Lower lobe of right lung (tissue), 2 donors: ENCODE data around the gene C1orf116. TPM values are rescaled to one million over a fixed set of nuclear protein-coding genes. Genes with fewer than 3 reads are reported as not detected.

Experiments
- ATAC-seq, 2 donors: fragments of 200-7000 bp; cut with Tn5 transposase; one replicate each; pipeline ENCODE4 v1.9.1; 2020 to 2022; ENCODE audit warnings: mild to moderate bottlenecking in 2 of 2, moderate library complexity in 2 of 2
- DNase-seq: peaks from one replicate; pipeline ENCODE4 v3.0.0-alpha.2; 2020
- H3K27ac ChIP-seq: fragments of 200-600 bp; one replicate; pipeline ENCODE4 v1.8.0; 2022
- H3K27me3 ChIP-seq: fragments of 200-600 bp; one replicate; pipeline ENCODE4 v1.8.0; 2022; ENCODE audit warnings: low read depth
- H3K36me3 ChIP-seq: fragments of 200-600 bp; one replicate; pipeline ENCODE4 v1.8.0; 2022; ENCODE audit warnings: mild to moderate bottlenecking
- H3K4me1 ChIP-seq: fragments of 200-600 bp; one replicate; pipeline ENCODE4 v1.8.0; 2022
- H3K4me3 ChIP-seq: fragments of 200-600 bp; one replicate; pipeline ENCODE4 v1.8.0; 2022; ENCODE audit warnings: mild to moderate bottlenecking
- H3K9me3 ChIP-seq: fragments of 200-600 bp; one replicate; pipeline ENCODE4 v1.8.0; 2022
- intact Hi-C: fragments of 100-400 bp; cut with DNase I; formaldehyde crosslinking; loops from one replicate; pipeline ENCODE4 v1.11.0; 2022
- total RNA-seq: library from RNA; stranded (reverse); fragmentation: NEBNext Ultra II Directional; extraction: Animal tissue kit (Norgen Biotek cat#: 25700); gene quantifications from one replicate; pipeline ENCODE4 v1.2.1, GENCODE V29; 2021
- TF ChIP-seq, protein P1 (sequence below): fragments of 200-600 bp; IDR thresholded peaks from one replicate; pipeline ENCODE4 v1.8.0; 2022; ENCODE audit warnings: antibody characterized with exemption, mild to moderate bottlenecking
- donor health status: DM: no; HTN: yes; CAD: no; lungs with severe emphysema.

Gene C1orf116
- total RNA-seq, 1 donor from 2014 or later = 123 TPM

DNA sequence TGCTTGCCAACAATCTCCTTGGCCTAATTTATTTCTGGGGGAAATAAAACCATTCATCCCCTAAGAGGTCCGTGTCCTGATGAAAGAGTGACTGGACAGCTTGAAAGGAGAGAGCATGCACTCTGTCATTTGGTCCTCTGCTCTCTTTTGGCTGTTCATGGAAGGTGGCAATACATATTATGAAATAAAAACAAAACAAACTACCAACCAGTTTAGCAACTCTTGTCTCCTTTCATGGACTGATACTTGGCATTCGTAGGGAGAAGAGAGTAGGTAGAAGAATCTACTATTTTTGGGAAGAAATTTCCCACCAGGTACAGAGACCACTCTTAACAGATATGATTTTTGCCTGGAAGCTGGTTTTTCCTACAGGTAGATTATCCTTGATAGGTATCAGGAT lies 746 bp upstream of the C1orf116 start:
- no peaks in the 10 kb centered on the region for H3K9me3 ChIP-seq
- no peak for DNase-seq
- peak overlapping the region; percentile 12 for H3K4me3 ChIP-seq
- no peaks in the 10 kb centered on the region for H3K27me3 ChIP-seq
- TF ChIP-seq, protein P1, sequence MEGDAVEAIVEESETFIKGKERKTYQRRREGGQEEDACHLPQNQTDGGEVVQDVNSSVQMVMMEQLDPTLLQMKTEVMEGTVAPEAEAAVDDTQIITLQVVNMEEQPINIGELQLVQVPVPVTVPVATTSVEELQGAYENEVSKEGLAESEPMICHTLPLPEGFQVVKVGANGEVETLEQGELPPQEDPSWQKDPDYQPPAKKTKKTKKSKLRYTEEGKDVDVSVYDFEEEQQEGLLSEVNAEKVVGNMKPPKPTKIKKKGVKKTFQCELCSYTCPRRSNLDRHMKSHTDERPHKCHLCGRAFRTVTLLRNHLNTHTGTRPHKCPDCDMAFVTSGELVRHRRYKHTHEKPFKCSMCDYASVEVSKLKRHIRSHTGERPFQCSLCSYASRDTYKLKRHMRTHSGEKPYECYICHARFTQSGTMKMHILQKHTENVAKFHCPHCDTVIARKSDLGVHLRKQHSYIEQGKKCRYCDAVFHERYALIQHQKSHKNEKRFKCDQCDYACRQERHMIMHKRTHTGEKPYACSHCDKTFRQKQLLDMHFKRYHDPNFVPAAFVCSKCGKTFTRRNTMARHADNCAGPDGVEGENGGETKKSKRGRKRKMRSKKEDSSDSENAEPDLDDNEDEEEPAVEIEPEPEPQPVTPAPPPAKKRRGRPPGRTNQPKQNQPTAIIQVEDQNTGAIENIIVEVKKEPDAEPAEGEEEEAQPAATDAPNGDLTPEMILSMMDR = no peak
- intact Hi-C loops = no loop called here
- H3K36me3 ChIP-seq = no peaks in the 10 kb centered on the region
- H3K27ac ChIP-seq = peak overlapping the region; percentile 32
- no peaks in the 10 kb centered on the region for H3K4me1 ChIP-seq
- no peak for ATAC-seq

- Histone ChIP-seq H3K27me3 (no peaks in the 10 kb centered on the region), H3K4me3 (peak overlapping the region; percentile 53), H3K36me3 (no peaks in the 10 kb centered on the region), H3K4me1 (peaks cover under 1% of the 10 kb centered on the region), H3K27ac (peak overlapping the region; percentile 85), H3K9me3 (no peaks in the 10 kb centered on the region)
- intact Hi-C loops = no loop called here
- no peak for DNase-seq
- peak in 1 of 2 donors; percentile 49 for ATAC-seq
- TF ChIP-seq, protein P1 = no peak
Observed at GRCh38 chr1:207031632-207032264, 808 bp downstream of the C1orf116 start.

GRCh38 chr1:207031016-207031415 lies 1.5 kb downstream of the C1orf116 start:
- Histone ChIP-seq H3K27me3 (no peaks in the 10 kb centered on the region), H3K36me3 (no peaks in the 10 kb centered on the region), H3K4me1 (peaks cover 8% of the 10 kb centered on the region), H3K4me3 (peak overlapping the region; percentile 53), H3K27ac (peak overlapping the region; percentile 85), H3K9me3 (no peaks in the 10 kb centered on the region)
- TF ChIP-seq, protein P1 = no peak
- ATAC-seq (no peak), DNase-seq (no peak)
- intact Hi-C loops = no loop called here

GRCh38 chr1:207030522-207031009 lies 2.0 kb downstream of the C1orf116 start:
- intact Hi-C loops = no loop called here
- no peaks in the 10 kb centered on the region for H3K27me3 ChIP-seq
- H3K4me1 ChIP-seq = peaks cover 12% of the 10 kb centered on the region
- peak overlapping the region; percentile 85 for H3K27ac ChIP-seq
- DNase-seq (no peak), ATAC-seq (peak; percentile 13 to 22)
- H3K36me3 ChIP-seq = no peaks in the 10 kb centered on the region
- TF ChIP-seq, protein P1 = no peak
- H3K9me3 ChIP-seq = no peaks in the 10 kb centered on the region
- H3K4me3 ChIP-seq = peak overlapping the region; percentile 53

DNA sequence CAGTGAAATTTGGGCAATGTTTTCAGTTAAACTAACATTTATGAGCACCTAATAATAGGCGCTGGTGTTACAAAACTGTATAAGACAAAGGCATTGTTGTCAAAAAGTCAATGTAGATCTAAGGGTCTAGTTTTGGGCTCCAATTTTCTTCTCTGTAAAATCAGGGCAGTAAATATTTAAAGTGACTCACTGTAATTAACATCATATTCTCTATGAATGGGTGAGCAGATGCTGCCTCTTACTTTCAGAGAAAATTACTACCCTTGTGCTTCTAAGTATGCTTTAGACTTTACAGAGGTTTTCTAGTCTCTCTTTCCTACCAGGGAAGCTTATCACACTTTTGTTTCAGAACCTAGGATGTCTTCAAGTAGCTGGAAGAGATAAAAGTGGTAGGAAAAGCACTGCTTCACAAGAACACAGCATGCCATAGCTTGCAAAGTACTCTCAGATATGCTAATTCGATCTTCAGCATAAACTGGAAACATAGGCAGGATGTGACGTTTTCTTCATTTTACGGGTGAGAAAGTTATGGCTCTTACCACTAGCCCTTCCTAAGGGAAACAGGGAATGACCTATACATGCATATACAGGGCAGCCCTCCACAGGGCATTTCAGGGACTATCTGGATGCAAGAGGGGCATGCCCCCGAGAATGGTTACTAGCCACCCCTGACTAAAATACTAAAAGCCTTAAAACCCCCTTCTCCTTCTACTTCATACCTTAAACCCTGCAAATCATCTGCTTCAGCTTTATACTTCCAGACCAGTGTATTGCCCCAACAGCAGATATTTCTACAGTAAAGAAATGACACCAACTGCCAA lies 2.6 kb downstream of the C1orf116 start:
- TF ChIP-seq, protein P1 = no peak
- Histone ChIP-seq H3K36me3 (no peaks in the 10 kb centered on the region), H3K27ac (peak overlapping the region; percentile 85), H3K4me3 (peak overlapping the region; percentile 53), H3K27me3 (no peaks in the 10 kb centered on the region), H3K4me1 (peaks cover 19% of the 10 kb centered on the region), H3K9me3 (no peaks in the 10 kb centered on the region)
- peak; percentile 3 for ATAC-seq
- DNase-seq = no peak
- intact Hi-C loops = no loop called here
